Sciatic nerve (tissue), 2 donors: ENCODE measurements around the gene SIL1. TPM values are rescaled to one million over a fixed set of nuclear protein-coding genes. Genes with fewer than 3 reads are reported as not detected.

ENCODE experiments used
- ATAC-seq: fragments of 200-7000 bp; cut with Tn5 transposase; one replicate; pipeline ENCODE4 v1.9.1; 2020; ENCODE audit warnings: mild to moderate bottlenecking, moderate library complexity
- DNase-seq: peaks from one replicate; pipeline ENCODE4 v3.0.0-alpha.2; 2020; ENCODE audit warnings: low spot score
- intact Hi-C: fragments of 100-400 bp; cut with DNase I; formaldehyde crosslinking; loops from one replicate; pipeline ENCODE4 v1.14.2; 2022
- total RNA-seq: library from RNA; stranded (reverse); fragmentation: NEBNext Ultra II Directional; extraction: Animal tissue kit (Norgen Biotek cat#: 25700); gene quantifications from one replicate; pipeline ENCODE4 v1.2.1, GENCODE V29; 2021
- donor health status: DM: no; HTN: no; CAD: no.
- donor health status: DM: no; HTN: no; CAD: no.

SIL1 gene
- total RNA-seq, 1 donor from 2014 or later: 54.7 TPM

DNA sequence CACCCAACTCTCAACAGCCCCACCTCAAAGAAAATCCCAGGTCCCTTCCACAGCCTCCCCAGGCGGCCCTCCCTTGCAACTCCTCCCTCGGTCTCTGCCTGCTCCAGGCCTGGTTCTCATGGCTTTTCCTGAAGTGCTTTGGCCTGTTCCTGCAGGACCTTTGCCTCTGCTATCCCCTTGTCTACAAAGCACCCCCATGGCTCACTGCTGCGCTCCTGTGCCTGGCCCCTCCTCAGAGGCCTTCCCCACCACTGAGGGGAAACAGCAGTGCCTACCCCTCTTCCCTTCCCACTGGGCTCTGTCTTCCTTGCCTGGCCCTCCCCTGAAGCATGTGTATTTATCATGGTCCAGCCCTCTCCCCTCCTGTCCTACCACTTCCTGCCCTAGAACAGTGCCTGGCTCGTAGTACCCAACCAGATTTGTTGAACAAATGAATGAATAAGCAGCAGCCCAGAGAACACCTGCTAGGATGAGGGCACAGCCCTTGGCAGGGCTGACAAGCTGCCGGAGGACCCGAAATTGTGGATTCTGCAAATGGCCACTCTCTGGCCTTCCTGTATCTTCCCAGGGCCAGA, 254.5 kb downstream of the SIL1 start:
- DNase-seq (no peak), ATAC-seq (no peak)
- intact Hi-C loops: no loop called here

DNA sequence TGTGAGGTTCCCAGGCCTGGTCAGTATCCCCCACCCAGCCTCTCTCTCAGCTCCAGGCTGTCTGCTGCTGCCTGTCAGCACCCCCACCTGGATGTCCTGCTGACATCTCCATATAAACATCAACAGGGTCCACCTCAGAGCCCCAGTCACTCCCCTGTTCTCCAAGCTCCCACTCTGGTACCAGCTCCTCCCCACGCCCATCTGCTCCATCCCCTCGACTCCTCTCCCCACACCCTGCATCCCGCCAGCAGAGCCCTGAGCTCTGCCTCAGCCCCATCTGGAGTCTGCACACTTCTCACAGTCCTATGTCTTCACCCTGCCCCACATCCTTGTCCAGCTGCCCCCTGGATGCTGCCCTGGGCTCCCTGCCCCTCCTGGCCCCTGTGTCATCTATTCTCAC, 255.3 kb downstream of the SIL1 start:
- DNase-seq: no peak
- intact Hi-C loops: no loop called here
- ATAC-seq: no peak

DNA sequence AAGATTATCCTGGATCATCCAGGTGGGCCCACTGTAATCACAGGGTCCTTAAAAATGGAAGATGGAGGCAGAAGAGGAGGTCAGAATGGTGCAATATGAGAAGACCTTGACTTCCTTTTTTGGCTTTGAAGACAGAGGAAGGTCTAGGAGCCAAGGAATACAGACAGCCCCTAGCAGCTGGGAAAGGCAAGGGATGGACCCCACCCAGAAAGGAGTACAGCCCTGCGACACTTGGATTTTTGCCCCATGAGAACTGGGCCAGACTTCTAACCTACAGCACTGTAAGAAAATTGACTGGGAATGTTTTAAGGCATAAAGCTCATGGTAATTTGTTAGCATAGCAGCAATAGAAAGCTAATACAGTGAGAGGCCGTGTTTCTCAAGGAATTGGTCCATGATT, 256.1 kb downstream of the SIL1 start:
- intact Hi-C loops: no loop called here
- no peak for ATAC-seq

DNA sequence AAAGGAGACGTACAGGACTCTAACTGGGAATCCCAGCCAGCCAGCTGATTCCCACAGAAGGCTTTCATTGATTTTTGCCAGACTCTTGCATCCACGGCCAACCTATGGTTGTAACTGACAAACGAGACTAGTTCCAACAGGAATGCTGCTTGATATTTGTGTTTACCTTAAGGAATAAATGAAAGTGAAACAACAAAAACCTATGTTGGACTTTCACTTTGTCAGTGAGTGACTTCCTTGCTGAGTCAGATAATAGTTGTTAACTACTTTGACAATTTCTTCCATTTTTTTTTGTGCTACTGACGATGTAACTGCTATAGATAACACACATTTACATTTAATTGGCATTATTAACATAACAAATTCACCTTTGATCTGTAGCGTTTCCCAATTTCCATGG, 259.6 kb downstream of the SIL1 start:
- intact Hi-C loops: no loop called here
- DNase-seq: no peak

More for the DNA sequence above, 256.1 kb downstream of the SIL1 start:
- no peak for DNase-seq

DNA sequence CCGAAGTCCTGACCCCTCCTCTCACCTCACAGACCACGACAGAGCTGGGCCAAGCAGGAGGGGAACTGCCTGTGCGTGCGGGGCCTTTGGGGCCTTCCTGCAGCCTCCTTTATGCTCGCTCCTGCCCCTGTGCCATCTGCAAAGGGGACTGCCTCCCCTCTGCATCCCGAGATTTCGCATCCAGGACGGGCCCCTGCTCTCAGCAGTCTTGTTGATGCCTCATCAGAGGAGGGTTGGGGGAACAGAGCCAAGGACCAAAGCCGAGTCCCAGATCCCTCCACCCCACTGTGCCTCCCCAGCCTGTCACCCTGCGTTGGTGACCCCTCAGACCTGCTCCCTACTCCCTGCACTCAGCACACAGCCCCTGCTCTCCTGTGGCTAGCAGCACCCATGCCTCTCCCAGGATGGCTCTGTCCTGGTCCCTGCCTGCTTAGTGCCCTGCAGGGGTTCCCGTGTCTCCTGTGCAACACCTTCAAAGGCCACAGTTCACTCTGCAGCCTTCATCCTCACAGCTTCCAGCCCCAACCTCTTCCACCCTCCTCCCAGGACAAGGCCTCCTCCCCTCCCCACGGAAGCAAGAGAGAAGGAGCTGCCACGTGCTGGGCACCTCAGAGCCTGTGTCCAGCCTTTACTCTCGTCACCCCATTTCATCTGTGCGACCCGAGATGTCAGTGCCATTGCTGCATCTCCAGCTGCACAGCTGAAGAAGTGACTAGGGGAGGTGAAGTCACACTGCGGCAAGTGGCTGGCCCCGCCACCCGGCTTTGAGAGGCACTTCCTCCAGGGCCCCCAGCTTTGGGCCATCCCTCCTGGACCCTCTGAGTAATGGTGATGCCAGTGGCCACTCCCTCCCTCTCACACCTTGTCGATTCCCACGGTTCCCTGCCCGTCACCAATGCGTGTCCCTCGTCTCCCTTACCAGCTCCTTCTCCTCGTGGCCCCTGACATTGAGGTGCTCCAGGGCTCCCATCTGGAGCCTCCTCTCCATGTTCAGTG, 260.5 kb downstream of the SIL1 start:
- intact Hi-C loops: no loop called here
- DNase-seq: no peak
- peak; percentile 15 for ATAC-seq

More for the DNA sequence above, 259.6 kb downstream of the SIL1 start:
- no peak for ATAC-seq

DNA sequence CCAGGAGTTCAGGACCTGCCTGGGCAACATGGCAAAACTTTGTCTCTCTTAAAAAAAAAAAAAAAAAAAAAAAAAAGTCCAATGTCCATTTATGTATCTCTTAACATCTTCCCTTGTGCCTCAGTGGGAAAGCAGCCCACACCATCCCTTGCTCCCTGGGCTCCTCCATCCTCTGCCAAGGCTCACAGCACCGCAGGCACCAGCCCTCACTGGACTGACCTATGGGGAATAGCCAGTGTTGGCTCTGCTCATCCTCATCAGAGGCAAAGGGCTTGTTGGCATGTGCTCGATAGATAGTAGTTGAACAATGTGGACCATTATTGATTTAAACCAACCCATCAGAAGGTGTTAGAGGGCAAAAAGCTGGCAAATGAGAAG, 261.2 kb downstream of the SIL1 start:
- DNase-seq: no peak
- ATAC-seq: peak; percentile 41
- intact Hi-C loops: no loop called here

DNA sequence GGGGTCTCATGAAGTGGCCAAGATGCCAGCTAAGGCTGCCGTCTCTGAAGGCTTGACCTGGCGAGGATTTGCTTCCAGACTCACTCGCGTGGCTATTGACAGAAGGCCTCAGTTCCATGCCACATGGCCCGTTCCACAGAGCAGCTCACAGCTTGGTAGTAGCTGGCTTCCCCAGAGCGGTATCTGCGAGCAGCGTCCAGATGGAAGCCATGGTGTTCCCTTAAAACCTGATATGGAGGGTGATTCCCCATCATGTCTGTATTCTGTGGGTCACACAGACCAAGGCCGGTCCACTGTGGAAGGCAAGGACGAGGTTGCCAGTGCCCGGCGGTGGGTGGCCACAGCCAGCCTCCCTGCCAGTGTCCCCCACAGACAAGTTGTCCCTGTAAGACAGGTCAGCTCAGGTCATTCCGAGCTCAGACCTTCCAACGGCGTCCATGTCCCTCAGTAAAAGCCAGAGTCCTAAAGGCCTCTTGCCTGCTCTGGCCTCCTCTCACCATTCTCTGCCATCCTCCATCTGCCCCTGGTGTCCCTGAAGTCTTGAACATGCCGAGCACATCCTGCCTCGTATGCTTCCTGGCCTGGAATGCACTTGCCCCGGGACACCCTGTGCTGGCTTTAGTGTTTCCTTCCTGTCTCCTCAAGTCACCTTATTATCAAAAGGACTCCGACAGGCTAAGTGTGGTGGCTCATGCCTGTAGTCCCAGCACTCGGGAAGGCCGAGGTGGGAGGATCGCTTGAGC, 261.8 kb downstream of the SIL1 start:
- DNase-seq: no peak
- intact Hi-C loops: no loop called here
- ATAC-seq: peak; percentile 25

DNA sequence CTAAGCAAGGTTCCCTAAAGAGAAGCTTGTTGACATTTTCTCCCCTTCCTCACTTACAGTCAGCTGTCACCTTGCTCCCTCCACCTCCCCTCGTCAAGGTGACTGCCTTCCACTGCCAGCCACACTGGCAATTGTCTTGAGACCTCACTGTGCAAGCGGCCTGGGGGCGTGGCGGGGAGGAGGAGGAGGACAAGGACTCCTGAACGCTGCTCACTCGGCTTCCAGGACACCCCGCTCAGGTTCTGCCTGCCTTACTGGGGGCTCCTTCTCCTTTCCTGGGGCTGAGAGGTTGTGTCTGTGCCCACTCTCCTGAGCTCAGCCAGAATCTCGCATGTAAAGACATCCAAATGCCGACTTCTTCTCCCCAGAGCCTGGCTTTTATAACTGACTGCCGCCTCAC, 262.7 kb downstream of the SIL1 start:
- intact Hi-C loops: no loop called here
- ATAC-seq (no peak), DNase-seq (no peak)

DNA sequence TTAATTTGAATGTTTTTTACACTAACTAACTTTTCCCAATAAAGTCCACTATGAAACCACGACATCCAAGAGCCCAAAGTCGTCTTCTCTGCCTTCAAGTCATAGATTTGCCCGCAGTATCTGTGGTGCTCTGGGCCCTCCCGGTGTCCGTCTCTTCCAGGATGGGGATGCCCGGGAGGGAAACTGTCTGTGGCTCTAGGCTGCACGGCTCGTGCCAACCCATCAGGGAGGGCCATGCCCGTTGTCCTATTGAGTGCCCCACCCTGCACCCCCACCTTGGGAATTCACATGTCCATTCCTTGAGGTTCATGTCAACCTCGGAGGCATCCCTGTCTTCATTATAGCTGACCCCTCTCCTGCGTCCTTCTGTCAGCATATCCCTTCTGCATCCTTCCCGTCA, 263.2 kb downstream of the SIL1 start:
- no peak for DNase-seq
- intact Hi-C loops: no loop called here
- ATAC-seq: no peak

DNA sequence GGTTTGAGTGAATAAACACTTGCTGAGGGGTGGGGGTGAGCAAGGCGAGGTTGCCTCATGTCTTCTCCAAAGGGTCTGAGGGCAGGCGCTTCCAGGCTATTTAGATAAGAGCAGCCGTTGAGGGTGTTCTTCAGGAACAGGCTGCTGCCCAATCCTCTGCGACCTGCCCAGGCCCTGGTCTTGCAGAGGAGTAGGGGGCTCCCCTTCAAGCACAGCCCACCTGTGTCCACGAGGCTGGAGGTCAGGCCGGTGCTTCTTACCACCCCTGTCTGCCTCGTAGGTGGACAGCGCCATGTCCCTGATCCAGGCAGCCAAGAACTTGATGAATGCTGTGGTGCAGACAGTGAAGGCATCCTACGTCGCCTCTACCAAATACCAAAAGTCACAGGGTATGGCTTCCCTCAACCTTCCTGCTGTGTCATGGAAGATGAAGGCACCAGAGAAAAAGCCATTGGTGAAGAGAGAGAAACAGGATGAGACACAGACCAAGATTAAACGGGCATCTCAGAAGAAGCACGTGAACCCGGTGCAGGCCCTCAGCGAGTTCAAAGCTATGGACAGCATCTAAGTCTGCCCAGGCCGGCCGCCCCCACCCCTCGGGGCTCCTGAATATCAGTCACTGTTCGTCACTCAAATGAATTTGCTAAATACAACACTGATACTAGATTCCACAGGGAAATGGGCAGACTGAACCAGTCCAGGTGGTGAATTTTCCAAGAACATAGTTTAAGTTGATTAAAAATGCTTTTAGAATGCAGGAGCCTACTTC, 264.5 kb downstream of the SIL1 start:
- no peak for ATAC-seq
- intact Hi-C loops: no loop called here
- DNase-seq: no peak

DNA sequence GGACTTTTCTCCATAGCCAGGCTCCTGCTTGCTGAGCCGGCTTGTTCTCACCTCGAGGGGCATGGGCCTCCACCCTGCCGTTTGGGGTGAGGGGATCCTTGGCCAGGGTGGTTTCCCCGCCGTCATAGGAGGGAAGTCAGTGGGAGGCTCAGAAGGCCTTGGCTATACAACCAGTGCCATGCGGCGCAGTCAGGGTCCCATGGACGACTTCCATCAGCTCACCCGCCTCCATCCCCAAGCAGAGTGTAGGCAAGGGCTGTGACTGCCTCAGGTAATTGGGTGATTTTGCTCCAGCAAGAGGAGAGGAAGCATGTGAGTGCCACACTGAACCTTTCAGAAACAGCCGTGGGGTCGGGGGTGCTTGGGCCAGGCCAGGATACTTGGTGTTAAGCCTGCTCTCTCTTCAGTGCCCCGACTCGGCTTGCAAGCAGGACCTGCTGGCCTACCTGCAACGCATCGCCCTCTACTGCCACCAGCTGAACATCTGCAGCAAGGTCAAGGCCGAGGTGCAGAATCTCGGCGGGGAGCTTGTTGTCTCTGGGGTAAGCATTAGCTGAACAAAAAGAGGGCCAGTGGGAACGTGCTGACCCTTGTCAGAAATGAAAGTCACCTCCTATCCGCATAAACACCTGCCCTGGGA, 265.9 kb downstream of the SIL1 start:
- DNase-seq (no peak), ATAC-seq (no peak)
- intact Hi-C loops: no loop called here

DNA sequence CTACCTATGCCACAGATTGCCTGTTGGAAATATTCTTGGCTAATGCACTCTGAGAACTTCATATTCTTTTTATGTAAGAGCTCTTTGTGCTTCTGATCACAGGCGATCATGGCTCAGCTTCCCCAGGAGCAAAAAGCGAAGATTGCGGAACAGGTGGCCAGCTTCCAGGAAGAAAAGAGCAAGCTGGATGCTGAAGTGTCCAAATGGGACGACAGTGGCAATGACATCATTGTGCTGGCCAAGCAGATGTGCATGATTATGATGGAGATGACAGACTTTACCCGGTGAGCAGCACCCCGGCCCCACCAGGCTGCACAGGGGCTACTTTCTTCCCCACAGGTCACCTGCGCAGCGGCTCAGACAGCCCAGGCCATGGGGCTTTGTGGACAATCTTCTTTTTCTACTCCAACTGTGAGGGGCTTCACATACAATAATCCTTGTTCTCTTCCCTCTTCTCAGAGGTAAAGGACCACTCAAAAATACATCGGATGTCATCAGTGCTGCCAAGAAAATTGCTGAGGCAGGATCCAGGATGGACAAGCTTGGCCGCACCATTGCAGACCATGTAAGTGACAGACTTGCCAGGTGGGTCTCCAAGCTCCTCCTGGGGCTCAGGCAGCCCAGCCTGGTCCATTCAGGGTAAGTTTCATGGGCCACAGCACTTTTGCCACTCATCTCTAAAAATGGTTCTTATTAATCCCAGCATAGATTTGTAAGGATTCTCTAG, 267.6 kb downstream of the SIL1 start:
- intact Hi-C loops: no loop called here
- ATAC-seq: peak; percentile 58
- no peak for DNase-seq

DNA sequence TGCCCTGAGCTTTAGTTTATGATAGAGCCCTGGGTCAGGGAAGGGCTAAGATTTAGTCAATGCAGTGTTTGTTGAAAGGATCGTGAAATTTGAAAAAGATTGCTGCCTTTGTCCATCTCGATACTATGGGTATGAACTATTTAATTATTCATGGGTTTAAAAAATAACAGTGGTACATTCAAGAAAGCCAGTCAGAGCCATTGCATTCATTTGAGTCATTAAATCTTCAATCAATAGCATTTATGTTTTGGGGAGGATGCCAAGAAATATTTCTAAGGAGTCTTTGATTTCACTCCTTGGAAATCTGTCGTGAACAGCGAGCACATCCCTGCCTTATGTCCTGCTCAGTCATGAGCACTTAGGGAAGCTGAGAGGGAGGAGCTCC, 268.6 kb downstream of the SIL1 start:
- ATAC-seq: no peak
- intact Hi-C loops: loop anchor here (10.0 kb wide), 1 partner anchor 425 kb away; no protein-coding TSS in a partner anchor
- DNase-seq: no peak

DNA sequence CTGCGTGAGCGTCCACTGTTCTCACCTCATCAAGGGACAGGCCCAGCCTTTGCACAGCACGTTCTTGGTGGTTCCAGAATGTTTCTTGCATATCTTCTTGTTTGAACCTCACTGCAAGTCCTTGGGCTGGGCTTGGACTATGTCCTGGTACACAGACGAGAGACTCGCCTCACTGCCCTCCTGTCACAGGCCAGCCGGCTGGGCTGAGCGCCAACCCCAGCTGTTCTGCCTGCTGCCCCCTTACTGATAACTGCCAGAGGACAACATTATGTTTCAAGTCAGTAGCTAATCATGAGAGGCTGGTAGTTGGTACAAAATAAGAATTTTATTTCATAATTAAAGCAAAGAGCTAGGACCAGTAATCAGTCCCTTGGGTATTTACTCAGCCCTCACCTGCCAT, 270.2 kb downstream of the SIL1 start:
- DNase-seq: no peak
- intact Hi-C loops: loop anchor here (10.0 kb wide), 1 partner anchor 427 kb away; no protein-coding TSS in a partner anchor

DNA sequence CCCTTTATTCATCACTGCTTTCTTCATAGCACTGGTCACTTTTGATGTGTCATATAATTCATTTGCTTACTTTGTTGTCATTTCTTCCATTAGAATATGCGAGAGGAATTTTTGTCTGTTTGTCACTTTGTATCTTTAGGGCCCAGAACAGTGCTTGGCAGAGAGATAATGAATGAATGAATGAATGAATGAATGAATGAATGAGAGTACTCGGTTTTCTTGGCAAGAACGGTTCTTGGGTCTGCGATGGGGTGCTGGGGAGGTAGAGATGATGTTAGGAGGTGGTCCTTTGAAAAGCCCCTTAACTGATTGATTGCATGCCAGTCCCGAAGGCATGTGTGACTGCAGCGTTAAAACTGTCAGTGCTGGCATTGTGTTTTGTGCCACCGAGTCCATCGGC, 270.6 kb downstream of the SIL1 start:
- intact Hi-C loops: loop anchor here (10.0 kb wide), 1 partner anchor 427 kb away; no protein-coding TSS in a partner anchor
- no peak for DNase-seq

More for the DNA sequence above, 270.2 kb downstream of the SIL1 start:
- ATAC-seq: no peak

DNA sequence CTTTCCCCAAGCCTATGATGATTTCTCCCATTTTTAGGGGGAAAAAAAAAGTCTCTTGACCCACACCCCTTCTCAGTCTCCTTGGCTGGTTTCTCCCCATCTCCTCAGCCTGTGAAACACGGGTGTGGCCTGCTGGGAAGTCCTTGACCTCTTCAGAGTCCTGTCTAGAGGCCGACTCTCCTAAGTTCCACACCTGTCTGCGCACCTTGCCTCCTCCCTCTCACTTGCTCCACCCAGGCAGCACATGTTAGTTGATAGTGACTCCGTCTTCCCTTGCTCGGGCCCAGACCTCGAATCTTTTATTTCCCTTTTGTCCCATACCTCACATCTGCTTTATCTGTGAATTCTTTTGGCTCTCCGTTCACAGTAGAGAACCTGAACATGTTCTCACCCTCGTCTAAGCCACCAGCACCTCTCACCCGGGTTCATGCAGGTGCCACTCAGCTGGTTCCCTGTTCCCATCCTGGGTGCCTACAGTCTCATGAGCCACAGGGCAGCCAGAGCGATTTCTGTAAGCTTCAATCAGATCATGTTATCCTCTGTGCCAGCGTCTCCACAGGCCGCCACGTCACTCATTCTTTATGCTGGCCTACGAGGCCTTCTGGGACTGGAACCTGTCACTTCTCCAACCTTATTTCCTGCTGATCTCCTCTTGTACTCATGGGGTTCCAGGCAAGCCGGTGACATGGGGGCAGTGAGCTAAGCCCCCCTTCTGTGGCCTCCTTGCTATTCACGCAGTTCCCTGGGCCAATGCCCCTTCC, 271.3 kb downstream of the SIL1 start:
- intact Hi-C loops: loop anchor here (10.0 kb wide), 1 partner anchor 428 kb away; no protein-coding TSS in a partner anchor
- no peak for DNase-seq
- ATAC-seq: no peak

More for the DNA sequence above, 270.6 kb downstream of the SIL1 start:
- ATAC-seq: no peak

DNA sequence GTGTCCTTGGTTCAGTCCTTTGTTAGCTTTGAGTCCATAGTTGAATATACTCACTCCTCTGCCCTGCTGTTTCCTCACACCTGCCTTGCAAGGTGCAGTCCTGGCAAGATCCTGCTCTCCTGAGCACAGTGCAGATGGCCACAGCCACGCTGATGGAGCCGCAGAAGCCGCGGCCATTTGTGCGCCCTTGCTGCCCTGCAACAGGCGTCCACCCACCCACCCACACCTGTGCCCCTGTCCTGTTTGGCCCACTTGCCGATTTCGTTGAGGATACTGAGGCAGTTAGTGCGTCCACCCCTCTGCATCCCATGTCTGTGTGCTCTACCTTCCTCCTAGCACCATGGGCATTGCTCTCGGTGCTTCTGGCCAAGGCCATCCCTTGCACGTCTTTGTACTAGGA, 271.9 kb downstream of the SIL1 start:
- DNase-seq (no peak), ATAC-seq (no peak)
- intact Hi-C loops: loop anchor here (10.0 kb wide), 1 partner anchor 429 kb away; no protein-coding TSS in a partner anchor
